WERI-Rb-1 (cell line): ENCODE measurements around the gene AFDN.

Experiments used
- DNase-seq: peaks from one replicate; pipeline ENCODE4 v3.0.0-alpha.2; 2020
- H3K27ac ChIP-seq: fragments of 250-450 bp; sonication (Bioruptor Pico); 2 replicates; pipeline ENCODE4 v1.5.1; 2020; ENCODE audit warnings: mild to moderate bottlenecking, moderate library complexity
- H3K27me3 ChIP-seq: fragments of 250-450 bp; sonication (Bioruptor Pico); 2 replicates; pipeline ENCODE4 v1.5.1; 2021; ENCODE audit warnings: mild to moderate bottlenecking, low read depth, moderate library complexity; ENCODE audit not compliant: insufficient read depth, severe bottlenecking
- H3K36me3 ChIP-seq: fragments of 250-450 bp; sonication (Bioruptor Pico); 2 replicates; pipeline ENCODE4 v1.5.1; 2020; ENCODE audit warnings: mild to moderate bottlenecking, moderate library complexity
- H3K4me3 ChIP-seq: 2 replicates; pipeline ENCODE4 v1.5.1; 2011; ENCODE audit warnings: low read depth, mild to moderate bottlenecking, control low read depth, low read length
- H3K9me3 ChIP-seq: fragments of 250-450 bp; sonication (Bioruptor Pico); 2 replicates; pipeline ENCODE4 v1.5.1; 2021; ENCODE audit warnings: mild to moderate bottlenecking, moderate library complexity; ENCODE audit not compliant: severe bottlenecking
- TF ChIP-seq, protein P1 (sequence below): IDR thresholded peaks from 2 replicates; pipeline ENCODE4 v1.5.1; 2011; ENCODE audit warnings: low read depth, mild to moderate bottlenecking, control low read depth, inconsistent platforms, low read length

AFDN gene

DNA sequence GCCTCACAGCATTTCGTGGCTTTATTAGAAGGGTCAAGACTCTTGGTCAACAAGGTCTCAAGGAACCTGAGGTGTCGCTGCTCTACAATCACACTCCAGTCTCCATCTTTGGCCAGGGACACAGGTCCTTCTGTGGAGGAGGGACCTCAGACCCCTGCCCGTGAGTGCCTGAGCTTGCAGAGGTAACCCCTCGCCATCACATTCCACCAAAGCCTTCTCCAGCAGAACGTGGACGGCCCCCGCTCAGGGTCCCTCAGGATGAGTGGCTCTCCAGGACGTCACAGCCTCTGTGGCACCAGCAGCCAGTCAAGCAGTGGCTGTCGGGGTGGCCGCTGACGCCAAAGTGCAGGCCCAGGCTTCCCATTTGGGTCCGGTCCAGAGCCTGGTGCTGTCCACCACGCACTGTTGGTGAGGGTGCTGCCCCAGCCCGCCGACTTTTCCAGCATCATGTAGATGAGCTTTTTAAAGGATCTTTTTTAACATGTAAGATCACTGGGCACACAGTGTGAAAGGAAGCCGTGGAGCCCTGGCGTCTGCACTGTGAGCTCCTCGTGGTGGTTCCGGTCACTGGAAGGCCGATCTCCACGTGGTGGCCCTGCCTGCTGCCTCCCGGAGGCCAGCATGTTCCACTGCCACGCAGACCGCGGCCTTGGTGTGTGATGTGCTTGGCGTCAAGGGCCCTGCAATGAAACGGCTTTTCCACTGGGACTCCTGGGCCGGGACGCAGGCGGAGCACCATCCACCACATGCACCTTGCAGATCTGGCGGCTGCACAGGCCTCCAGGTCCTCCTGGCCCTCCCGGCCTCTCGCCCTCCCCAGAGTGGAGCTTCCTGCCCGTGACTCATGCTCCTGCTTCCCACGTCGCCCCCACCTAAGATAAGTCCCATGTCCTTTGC lies 162.5 kb downstream of the AFDN start:
- H3K27ac ChIP-seq = no peak overlapping the region
- no peak for DNase-seq
- no peak overlapping the region for H3K4me3 ChIP-seq
- H3K9me3 ChIP-seq = no peaks in the 10 kb centered on the region
- TF ChIP-seq, protein P1, sequence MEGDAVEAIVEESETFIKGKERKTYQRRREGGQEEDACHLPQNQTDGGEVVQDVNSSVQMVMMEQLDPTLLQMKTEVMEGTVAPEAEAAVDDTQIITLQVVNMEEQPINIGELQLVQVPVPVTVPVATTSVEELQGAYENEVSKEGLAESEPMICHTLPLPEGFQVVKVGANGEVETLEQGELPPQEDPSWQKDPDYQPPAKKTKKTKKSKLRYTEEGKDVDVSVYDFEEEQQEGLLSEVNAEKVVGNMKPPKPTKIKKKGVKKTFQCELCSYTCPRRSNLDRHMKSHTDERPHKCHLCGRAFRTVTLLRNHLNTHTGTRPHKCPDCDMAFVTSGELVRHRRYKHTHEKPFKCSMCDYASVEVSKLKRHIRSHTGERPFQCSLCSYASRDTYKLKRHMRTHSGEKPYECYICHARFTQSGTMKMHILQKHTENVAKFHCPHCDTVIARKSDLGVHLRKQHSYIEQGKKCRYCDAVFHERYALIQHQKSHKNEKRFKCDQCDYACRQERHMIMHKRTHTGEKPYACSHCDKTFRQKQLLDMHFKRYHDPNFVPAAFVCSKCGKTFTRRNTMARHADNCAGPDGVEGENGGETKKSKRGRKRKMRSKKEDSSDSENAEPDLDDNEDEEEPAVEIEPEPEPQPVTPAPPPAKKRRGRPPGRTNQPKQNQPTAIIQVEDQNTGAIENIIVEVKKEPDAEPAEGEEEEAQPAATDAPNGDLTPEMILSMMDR = no peak
- H3K27me3 ChIP-seq = no peaks in the 10 kb centered on the region
- no peaks in the 10 kb centered on the region for H3K36me3 ChIP-seq

DNA sequence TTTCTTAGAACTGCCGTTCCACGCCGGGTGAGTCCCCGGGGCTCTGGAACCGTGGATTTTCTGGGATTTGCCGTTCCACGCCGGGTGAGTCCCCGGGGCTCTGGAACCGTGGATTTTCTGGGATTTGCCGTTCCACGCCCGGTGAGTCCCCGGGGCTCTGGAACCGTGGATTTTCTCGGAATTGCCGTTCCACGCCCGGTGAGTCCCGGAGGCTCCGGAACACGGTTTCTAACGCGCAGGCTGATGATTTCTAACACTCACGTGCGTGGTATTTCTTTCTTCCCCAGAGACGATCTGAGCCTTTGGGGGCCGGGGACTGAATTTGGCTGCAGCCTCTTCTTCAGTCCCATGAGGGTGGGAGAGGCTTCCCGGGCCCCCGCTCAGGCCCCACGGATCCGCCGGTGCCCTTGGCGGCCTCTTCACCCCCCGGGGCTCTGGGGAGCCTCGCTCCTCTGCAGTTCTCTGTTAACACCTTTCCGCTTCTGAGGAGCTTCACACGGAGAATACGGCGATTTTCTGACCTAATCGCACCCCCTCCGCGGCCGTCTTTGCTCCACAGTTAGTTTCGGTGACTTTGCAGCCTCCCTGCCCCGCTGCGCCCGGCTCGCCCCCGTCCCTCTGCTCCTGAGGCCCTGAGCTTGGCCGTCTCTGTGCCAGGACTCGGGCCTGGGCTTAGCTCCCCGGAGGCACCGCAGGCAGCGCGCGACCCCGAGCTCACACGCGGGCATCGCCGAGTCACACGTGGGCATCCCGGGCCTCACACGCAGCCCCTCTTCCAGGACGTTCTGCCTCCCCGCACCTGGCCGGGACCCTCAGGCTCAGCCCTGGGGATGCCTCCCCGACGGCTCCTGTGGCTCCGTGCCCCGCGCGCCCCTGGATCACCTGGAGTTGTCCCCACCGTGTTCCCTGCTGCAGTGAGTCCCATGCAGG lies 163.6 kb downstream of the AFDN start:
- H3K4me3 ChIP-seq = no peak overlapping the region
- no peaks in the 10 kb centered on the region for H3K9me3 ChIP-seq
- H3K27me3 ChIP-seq = no peaks in the 10 kb centered on the region
- DNase-seq = no peak
- no peak overlapping the region for H3K27ac ChIP-seq
- H3K36me3 ChIP-seq = no peaks in the 10 kb centered on the region
- TF ChIP-seq, protein P1 = no peak

DNA sequence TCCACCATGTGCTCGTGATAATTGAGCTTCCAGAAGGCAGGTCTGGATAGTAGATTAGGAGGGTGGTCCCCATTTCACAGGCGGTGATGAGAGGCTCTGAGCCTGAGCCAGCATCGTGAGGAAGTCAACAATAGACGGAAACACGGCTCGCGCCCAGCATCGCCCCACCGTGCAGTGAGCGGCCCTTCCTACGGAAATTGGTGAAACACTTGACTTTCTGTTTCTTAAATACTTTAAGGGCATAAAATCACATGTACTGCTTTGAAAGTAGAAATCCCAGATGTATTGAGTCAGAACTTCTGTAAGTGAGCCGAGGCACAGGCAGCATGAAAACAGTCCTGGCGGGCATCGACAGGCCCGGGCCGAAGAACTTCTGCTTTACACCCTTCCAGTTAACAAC lies 166.5 kb downstream of the AFDN start:
- no peak for DNase-seq
- no peaks in the 10 kb centered on the region for H3K27me3 ChIP-seq
- TF ChIP-seq, protein P1 = no peak
- H3K36me3 ChIP-seq = no peaks in the 10 kb centered on the region
- H3K4me3 ChIP-seq = no peak overlapping the region
- no peak overlapping the region for H3K27ac ChIP-seq
- no peaks in the 10 kb centered on the region for H3K9me3 ChIP-seq

DNA sequence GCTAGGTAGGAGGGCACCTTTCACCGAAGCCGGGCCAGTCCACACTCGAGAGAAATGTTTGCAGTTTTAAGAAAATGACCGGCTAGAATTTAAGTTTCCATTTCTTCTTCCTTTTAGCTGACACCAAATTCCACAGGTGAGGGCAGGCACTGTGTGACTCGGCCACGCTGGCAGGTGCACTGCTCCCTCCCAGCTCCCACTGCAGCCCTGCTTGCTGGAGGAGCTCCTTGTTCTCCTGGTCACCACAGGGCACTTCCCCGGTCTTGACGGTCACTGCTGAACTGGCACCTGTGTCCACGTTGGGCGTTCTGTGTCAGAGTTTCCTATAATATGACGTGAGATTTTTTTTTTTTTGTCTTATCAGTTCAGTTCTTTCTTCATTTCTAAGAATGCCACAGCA lies 167.1 kb downstream of the AFDN start:
- H3K36me3 ChIP-seq = no peaks in the 10 kb centered on the region
- no peaks in the 10 kb centered on the region for H3K9me3 ChIP-seq
- TF ChIP-seq, protein P1 = no peak
- H3K4me3 ChIP-seq = no peak overlapping the region
- H3K27ac ChIP-seq = no peak overlapping the region
- H3K27me3 ChIP-seq = no peaks in the 10 kb centered on the region
- no peak for DNase-seq

DNA sequence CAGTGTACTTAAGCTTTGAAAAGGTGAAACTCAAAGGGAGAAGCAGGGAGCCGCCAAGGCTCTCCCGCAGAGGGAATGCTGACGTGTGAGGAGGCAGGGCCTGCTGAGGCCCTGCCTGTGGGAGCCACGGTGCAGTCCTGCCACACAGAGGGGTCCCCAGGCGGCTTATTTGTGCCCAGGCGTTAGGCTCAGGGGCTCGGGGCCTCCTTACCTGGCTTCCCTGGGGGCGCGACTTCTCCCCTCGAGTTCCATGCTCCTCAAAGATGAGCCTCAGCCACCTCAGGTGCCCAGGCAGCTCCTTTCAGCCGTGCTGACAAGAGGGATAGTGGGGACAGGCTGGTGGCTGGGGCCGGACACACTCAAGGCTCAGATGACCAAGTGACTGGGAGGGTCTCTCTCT lies 168.6 kb downstream of the AFDN start:
- Histone ChIP-seq H3K27me3 (no peaks in the 10 kb centered on the region), H3K36me3 (no peaks in the 10 kb centered on the region), H3K27ac (no peak overlapping the region), H3K9me3 (no peaks in the 10 kb centered on the region), H3K4me3 (no peak overlapping the region)
- TF ChIP-seq, protein P1 = no peak
- DNase-seq = no peak
